ENCODE data around the gene PDZRN4.
"Not testable (repeated sequence)": the region's sequence is repeated elsewhere in the genome, so short reads cannot be mapped to it uniquely, and the experiment has no call there.

Gene PDZRN4

GRCh38 chr12:41188058-41188840, at the start of gene PDZRN4:
TSS of gene PDZRN4 (plus strand) at chr12:41188320.
- FAIRE-seq (no peak), DNase-seq (ENCODE audit: extremely low spot score, insufficient read length, low read depth) (no peak)

DNA sequence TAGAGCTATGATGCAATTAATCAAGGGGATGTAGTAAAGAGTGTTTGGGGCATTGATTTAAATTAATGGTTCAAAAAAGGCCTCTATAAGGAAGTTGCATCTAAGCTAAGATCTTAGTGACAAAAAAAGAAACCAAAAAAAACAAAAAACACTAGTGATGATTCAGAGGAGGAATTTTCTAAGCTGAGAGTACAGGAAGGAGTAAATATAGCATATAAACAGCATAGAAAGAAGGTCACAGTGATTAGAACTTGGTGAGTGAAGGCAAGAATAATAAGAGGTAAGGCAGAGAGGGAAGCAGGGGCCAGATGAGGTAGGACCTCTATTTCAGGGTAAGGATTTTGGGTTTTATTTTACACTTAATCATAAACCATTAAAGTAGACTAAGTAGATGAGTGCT, 48.0 kb upstream of the PDZRN4 start:
- no peak for FAIRE-seq
- DNase-seq (ENCODE audit: extremely low spot score, insufficient read length, low read depth) = no peak

- no peak for DNase-seq (ENCODE audit: extremely low spot score, insufficient read length, low read depth)
- no peak for FAIRE-seq
These were observed 47.0 kb upstream of the PDZRN4 start for GRCh38 chr12:41141104-41141503.

- no peak for DNase-seq (ENCODE audit: extremely low spot score, insufficient read length, low read depth)
- FAIRE-seq = no peak
These were observed 45.7 kb upstream of the PDZRN4 start for GRCh38 chr12:41142376-41142775.

DNA sequence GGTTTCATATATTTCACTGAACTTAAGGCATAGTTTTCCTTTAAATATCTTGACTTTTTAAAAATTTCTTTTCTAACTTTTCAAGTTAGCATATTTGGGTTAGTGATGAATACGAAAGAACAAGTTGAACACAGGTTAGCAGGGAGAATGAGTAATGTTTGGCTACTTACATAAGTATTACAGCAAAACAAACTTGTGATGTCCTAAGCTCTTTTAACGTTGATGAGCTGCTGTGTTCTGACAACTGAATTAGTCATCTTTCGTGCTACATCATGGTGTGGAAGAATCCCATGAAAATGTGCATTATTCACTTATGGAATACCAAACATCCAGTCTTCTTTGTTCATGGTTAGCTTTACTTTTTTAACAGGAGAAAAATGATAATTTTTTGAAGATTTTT, 36.3 kb upstream of the PDZRN4 start:
- FAIRE-seq = no peak
- no peak for DNase-seq (ENCODE audit: extremely low spot score, insufficient read length, low read depth)

DNA sequence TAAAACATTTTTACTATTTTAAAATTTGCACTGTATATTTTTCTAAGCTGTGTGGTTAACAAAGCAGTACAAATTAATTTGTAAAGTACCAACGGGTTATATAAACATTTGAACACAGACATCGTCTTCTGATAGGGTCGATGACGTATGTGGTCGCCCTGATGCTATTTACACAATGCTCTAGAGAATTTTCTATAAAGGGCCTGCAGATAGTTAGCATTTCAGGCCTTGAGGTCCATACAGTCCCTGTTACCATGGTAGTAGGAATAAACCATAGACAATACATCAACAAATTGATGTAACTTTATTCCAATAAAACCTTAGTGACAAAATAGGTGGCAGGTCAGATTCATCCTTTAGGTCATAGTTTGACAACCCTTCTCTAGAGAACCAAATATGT, 25.7 kb upstream of the PDZRN4 start:
- DNase-seq (ENCODE audit: extremely low spot score, insufficient read length, low read depth) (no peak), FAIRE-seq (no peak)

- DNase-seq (ENCODE audit: extremely low spot score, insufficient read length, low read depth) (no peak), FAIRE-seq (no peak)
These were observed 20.4 kb upstream of the PDZRN4 start for GRCh38 chr12:41167701-41168100.

- FAIRE-seq (no peak), DNase-seq (ENCODE audit: extremely low spot score, insufficient read length, low read depth) (no peak)
These were observed 13.5 kb upstream of the PDZRN4 start for GRCh38 chr12:41174602-41175001.

DNA sequence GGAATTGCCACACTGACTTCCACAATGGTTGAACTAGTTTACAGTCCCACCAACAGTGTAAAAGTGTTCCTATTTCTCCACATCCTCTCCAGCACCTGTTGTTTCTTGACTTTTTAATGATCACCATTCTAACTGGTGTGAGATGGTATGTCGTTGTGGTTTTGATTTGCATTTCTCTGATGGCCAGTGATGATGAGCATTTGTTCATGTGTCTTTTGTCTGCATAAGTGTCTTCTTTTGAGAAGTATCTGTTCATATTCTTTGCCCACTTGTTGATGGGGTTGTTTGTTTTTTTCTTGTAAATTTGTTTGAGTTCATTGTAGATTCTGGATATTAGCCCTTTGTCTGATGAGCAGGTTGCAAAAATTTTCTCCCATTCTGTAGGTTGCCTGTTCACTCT, 8.6 kb upstream of the PDZRN4 start:
- not testable (repeated sequence) for DNase-seq (ENCODE audit: extremely low spot score, insufficient read length, low read depth); FAIRE-seq

DNA sequence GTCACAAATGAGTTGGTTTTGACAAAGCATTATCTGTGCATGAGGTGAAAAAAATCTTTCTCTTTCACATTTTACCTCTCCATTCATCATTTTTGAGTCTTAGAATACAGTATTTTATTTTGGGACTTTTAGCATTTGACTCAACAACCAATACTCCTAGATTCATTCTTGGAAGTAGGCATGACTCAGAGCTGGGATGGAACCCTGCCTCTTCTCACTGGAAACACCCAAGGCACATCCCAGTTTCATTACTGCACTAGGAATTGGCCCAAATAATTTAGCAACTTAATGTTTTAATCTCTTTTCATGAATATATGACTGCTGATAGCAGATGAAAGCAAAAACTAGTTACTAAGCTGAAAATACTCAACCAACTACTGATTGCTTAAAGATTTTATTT, 3.3 kb upstream of the PDZRN4 start:
- FAIRE-seq (no peak), DNase-seq (ENCODE audit: extremely low spot score, insufficient read length, low read depth) (no peak)

DNA sequence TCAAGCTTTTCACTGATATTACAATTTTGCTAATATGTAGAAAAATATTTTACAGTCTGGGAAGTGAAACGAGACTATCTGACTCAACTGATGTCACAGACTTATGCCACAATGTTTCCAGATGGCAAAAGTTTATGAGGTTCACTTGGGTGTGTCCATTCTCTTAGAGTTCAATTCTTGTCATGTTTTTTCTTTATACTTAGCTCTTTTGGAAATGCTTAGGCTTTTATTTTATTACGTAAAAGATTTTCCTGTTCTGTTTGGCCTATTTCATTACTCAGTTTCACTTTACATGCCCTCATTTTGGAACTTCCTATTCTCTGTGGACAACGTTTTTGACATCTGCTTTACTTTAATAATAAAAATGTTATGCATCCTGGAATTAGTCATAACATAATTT, 2.1 kb upstream of the PDZRN4 start:
- DNase-seq (ENCODE audit: extremely low spot score, insufficient read length, low read depth) = no peak
- FAIRE-seq = no peak

- DNase-seq (ENCODE audit: extremely low spot score, insufficient read length, low read depth) (no peak), FAIRE-seq (no peak)
These were observed 798 bp downstream of the PDZRN4 start for GRCh38 chr12:41188841-41189394.

GRCh38 chr12:41189395-41190251, 1.5 kb downstream of the PDZRN4 start:
- FAIRE-seq (no peak), DNase-seq (ENCODE audit: extremely low spot score, insufficient read length, low read depth) (no peak)

DNA sequence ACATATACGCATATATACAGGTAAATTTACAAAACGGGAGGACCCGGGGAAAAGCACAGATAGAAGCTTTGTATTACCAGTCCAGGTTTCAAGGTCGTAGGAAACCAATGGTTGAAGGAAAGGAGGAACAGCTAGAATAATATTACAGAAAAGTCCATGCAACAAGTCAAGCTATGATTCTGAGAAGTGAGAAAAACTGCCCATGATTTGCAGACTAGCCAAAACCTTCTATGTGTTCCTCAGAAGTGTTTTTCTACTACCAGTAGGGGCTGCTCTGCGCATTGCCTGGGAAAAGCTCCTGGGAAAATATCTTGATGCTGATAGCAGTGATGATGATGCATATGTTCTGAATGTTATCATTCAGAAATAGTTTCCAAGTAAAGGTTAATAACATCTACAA, 2.2 kb downstream of the PDZRN4 start:
- no peak for FAIRE-seq
- DNase-seq (ENCODE audit: extremely low spot score, insufficient read length, low read depth) = no peak

DNA sequence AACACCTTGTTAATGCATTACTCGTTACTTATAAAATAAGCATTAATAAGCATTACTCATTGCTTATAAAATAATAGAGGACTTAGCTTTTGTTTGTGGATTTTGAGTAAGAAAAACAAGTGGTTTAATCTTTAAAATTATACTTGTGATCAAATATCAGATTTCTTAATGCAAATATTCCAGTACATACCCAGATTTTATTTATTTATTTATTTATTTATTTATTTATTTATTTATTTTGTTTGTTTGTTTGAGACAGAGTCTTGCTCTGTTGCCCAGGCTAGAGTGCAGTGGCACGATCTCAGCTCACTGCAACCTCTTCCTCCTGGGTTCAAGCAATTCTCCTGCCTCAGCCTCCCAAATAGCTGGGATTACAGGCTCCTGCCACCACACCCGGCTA, 3.4 kb downstream of the PDZRN4 start:
- not testable (repeated sequence) for FAIRE-seq

DNA sequence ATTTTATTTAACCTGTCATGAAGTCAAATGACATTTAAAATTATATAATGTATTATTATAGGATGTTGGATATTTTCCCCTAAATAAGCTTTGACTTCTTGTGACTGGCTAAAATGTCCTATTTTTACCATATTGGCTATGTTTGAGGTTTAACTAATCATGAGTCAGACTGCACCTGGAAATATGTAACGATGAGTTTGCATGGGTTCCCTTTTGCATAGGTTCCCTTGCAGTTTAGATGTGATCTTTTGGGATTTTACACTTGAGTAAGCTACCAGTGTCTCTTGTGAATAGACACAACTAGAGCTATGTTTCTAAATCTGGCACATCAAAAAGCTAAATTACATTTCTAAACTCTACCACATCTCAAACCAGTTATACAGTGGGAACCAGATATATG, 5.2 kb downstream of the PDZRN4 start:
- FAIRE-seq (no peak), DNase-seq (ENCODE audit: extremely low spot score, insufficient read length, low read depth) (no peak)

More for the DNA sequence above, 3.4 kb downstream of the PDZRN4 start:
- not testable (repeated sequence) for DNase-seq (ENCODE audit: extremely low spot score, insufficient read length, low read depth)

DNA sequence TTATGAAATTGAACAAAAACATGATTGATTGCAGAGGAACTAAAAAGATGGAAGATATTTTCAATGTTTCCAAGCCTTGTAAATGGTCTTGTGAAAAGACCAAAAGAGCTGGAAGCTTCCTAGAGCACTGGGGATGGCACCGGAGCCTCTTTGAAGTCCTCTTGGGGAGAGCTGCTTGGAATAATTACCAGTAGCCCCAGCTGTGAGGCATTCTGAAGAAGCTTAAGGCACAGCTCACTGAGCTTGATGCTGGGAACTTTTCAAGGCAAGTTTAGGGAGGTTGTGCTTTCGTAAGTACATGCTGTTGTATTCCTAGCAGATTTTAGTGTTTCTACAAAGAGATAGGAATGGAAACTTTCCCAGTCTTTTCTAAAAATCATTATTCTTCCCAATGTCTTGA, 13.9 kb downstream of the PDZRN4 start:
- FAIRE-seq = no peak
- no peak for DNase-seq (ENCODE audit: extremely low spot score, insufficient read length, low read depth)

DNA sequence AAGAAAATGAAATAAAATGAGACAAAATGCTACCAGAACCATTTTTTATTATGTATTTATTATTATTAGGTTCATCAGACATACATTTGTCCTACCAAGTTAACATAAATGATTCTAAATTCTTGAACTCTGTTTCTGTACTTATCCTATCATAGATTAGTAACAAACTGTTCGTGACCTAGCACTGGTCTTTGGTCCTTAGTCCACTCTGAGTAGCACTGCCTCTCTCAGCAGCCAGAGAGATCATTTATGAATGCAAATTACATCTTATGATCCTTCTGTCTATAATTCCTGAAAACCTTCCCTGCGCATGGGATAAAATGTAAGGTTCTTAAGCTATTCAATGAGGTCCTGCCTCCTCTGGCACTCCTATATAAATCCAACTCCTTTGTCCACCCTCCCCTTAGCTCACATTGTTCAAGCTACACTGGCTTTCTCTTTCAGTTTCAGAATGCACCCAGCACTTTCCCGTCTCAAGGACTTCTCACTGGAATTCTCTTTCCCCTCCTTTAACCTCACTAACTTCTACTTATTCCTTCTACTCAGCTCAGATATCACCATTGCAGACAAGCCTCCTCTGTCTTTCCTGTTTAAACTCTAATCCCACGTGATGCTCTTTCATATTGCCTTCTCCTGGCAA, 17.1 kb downstream of the PDZRN4 start:
- DNase-seq (ENCODE audit: extremely low spot score, insufficient read length, low read depth) = no peak
- FAIRE-seq = no peak

GRCh38 chr12:41206298-41206697, 18.2 kb downstream of the PDZRN4 start:
- DNase-seq (ENCODE audit: extremely low spot score, insufficient read length, low read depth) = no peak

GRCh38 chr12:41211448-41211847, 23.3 kb downstream of the PDZRN4 start:
- no peak for DNase-seq (ENCODE audit: extremely low spot score, insufficient read length, low read depth)
- no peak for FAIRE-seq

More at GRCh38 chr12:41206298-41206697, 18.2 kb downstream of the PDZRN4 start:
- FAIRE-seq = no peak

Data from GM18507 (cell line).